ENCODE data around the gene WDR90. TPM values are rescaled to one million over a fixed set of nuclear protein-coding genes. Genes with fewer than 3 reads are reported as not detected.

WDR90 gene
- total and polyA plus RNA-seq, 2 of the 13 experiments (the other 11 are each of a cell fraction or from before 2014, with no cell fraction given): 14.9 to 28.9 TPM

GRCh38 chr16:629185-629832, 19.9 kb upstream of the WDR90 start (continued):
- TF ChIP-seq, protein P1, sequence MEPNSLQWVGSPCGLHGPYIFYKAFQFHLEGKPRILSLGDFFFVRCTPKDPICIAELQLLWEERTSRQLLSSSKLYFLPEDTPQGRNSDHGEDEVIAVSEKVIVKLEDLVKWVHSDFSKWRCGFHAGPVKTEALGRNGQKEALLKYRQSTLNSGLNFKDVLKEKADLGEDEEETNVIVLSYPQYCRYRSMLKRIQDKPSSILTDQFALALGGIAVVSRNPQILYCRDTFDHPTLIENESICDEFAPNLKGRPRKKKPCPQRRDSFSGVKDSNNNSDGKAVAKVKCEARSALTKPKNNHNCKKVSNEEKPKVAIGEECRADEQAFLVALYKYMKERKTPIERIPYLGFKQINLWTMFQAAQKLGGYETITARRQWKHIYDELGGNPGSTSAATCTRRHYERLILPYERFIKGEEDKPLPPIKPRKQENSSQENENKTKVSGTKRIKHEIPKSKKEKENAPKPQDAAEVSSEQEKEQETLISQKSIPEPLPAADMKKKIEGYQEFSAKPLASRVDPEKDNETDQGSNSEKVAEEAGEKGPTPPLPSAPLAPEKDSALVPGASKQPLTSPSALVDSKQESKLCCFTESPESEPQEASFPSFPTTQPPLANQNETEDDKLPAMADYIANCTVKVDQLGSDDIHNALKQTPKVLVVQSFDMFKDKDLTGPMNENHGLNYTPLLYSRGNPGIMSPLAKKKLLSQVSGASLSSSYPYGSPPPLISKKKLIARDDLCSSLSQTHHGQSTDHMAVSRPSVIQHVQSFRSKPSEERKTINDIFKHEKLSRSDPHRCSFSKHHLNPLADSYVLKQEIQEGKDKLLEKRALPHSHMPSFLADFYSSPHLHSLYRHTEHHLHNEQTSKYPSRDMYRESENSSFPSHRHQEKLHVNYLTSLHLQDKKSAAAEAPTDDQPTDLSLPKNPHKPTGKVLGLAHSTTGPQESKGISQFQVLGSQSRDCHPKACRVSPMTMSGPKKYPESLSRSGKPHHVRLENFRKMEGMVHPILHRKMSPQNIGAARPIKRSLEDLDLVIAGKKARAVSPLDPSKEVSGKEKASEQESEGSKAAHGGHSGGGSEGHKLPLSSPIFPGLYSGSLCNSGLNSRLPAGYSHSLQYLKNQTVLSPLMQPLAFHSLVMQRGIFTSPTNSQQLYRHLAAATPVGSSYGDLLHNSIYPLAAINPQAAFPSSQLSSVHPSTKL (CRISPR knock-in tag; IDR thresholded peaks at IDR 0.05): 0 out of 2 replicates have a peak, but pooled peaks have one; percentile 13
- TF ChIP-seq PHF8 (CRISPR knock-in tag; IDR thresholded peaks at IDR 0.05): peak; percentile 18; the same call in 1 of the 2 replicates
- TF ChIP-seq HES4 (CRISPR knock-in tag; IDR thresholded peaks at IDR 0.05; ENCODE audit: borderline replicate concordance): 0 out of 2 replicates have a peak, but pooled peaks have one; percentile 60
- no peak for TF ChIP-seq CBX5 (CRISPR knock-in tag; IDR thresholded peaks at IDR 0.05; ENCODE audit: borderline replicate concordance)
- TF ChIP-seq MIER2 (CRISPR knock-in tag; IDR thresholded peaks at IDR 0.05): no peak
- TF ChIP-seq SAP130 (CRISPR knock-in tag; IDR thresholded peaks at IDR 0.05; ENCODE audit: low read depth): peak; percentile 61; the same call in 1 of the 2 replicates
- no peak for TF ChIP-seq MAZ (IDR thresholded peaks at IDR 0.05; ENCODE audit: borderline replicate concordance, low read depth, low read length)
- peak; percentile 27; the same call in 1 of the 2 replicates for TF ChIP-seq MAZ (CRISPR knock-in tag; IDR thresholded peaks at IDR 0.05; ENCODE audit: low read depth)
- TF ChIP-seq THAP8 (CRISPR knock-in tag; IDR thresholded peaks at IDR 0.05; ENCODE audit: borderline replicate concordance): 0 out of 2 replicates have a peak, but pooled peaks have one; percentile 15
- 0 out of 2 replicates have a peak, but pooled peaks have one; percentile 8 for TF ChIP-seq PATZ1 (CRISPR knock-in tag; IDR thresholded peaks at IDR 0.05)
- TF ChIP-seq ZNF552 (CRISPR knock-in tag; IDR thresholded peaks at IDR 0.05; ENCODE audit: borderline replicate concordance): no peak
- TF ChIP-seq GZF1 (CRISPR knock-in tag; IDR thresholded peaks at IDR 0.05): 0 out of 2 replicates have a peak, but pooled peaks have one; percentile 26
- TF ChIP-seq, protein P2, sequence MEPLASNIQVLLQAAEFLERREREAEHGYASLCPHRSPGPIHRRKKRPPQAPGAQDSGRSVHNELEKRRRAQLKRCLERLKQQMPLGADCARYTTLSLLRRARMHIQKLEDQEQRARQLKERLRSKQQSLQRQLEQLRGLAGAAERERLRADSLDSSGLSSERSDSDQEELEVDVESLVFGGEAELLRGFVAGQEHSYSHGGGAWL (CRISPR knock-in tag; IDR thresholded peaks at IDR 0.05): 0 out of 2 replicates have a peak, but pooled peaks have one; percentile 21
- no peak for TF ChIP-seq ZMYM2 (CRISPR knock-in tag; IDR thresholded peaks at IDR 0.05)
- peak; percentile 67; the same call in 1 of the 2 replicates for TF ChIP-seq PRDM15 (CRISPR knock-in tag; IDR thresholded peaks at IDR 0.05)
- TF ChIP-seq, protein P3, sequence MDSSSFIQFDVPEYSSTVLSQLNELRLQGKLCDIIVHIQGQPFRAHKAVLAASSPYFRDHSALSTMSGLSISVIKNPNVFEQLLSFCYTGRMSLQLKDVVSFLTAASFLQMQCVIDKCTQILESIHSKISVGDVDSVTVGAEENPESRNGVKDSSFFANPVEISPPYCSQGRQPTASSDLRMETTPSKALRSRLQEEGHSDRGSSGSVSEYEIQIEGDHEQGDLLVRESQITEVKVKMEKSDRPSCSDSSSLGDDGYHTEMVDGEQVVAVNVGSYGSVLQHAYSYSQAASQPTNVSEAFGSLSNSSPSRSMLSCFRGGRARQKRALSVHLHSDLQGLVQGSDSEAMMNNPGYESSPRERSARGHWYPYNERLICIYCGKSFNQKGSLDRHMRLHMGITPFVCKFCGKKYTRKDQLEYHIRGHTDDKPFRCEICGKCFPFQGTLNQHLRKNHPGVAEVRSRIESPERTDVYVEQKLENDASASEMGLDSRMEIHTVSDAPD (CRISPR knock-in tag; IDR thresholded peaks at IDR 0.05): no peak
